GM19455 (cell line): Measurements from ENCODE around the gene MT1A.
A peak's percentile ranks its signal among the peaks of the same experiment; 100 is the strongest.

Experiments
- ATAC-seq: cut with Tn5 transposase; IDR thresholded peaks from one replicate; pipeline ENCODE4 v1.9.1; 2021; ENCODE audit not compliant: unreplicated experiment

Gene MT1A

DNA sequence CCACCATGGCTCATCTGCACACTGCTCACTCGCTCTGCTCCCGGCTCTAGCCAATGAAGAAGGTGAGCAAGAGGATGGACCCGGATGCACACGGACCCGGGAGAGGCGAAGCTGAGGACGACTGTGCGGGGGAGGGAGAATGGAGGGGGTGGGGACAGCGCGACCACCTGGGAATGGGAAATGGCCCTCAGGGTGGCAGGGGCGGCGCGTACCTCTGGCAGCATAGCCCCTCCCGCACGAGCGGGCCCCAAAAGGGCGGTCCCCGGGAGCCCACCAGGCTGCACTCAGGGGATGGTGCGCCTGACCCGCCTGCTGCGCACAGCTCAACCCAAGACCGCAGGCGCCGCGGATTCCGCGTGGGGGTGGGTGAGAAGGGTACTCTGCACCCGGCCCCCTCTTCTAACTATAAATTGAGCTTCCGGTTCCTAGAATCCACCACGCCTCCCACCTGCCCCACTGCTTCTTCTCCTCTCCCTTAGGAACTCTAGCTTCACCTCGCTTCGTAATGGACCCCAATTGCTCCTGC, 37.3 kb downstream of the MT1A start:
- ATAC-seq: no peak

DNA sequence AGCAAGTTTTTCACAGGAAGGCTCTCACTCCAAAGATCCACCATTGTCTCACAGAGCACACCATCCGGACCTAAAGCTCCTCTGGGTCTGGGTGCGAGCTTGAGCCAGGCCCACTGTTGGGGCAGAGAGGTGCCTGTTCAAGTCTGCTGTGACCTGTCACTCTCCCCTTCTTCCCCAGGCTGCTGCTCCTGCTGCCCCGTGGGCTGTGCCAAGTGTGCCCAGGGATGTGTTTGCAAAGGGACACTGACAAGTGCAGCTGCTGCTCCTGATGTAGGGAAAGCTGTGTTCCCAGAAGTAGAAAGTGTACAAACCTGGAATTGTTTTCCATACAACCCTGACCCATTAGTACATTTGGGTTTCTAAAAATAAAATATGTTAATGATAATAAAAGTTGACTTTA, 39.0 kb downstream of the MT1A start:
- no peak for ATAC-seq

DNA sequence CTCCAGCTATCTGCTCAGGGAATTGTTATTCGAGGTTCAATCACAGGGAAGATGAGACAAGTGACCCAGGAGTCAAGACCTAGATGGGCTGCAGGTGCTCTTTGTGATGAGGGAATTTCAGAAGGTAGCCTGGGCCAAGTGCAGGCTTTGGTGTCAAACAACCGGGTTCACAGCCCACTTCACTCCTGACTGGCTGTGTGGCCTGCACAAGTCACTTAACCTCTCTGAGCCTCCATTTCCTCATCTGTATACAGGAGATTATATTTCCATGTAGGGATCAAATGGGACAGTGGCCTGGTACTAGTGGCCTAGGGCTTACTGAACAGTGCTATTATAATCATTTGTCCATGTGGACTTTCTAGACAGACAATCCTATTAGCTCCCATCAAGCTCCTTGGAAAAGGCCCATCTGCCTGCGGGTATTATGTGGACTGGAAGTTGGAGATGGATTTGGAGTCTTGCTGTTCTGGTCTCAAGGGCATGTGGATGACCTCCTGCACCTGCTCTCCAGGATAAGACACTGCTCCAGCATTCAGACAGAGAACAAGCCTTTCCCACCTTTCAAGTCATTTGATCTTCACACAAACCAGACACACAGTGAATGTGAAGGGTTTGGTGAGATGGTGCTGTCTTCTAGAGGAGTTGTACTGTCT, 40.7 kb downstream of the MT1A start:
- ATAC-seq: no peak

DNA sequence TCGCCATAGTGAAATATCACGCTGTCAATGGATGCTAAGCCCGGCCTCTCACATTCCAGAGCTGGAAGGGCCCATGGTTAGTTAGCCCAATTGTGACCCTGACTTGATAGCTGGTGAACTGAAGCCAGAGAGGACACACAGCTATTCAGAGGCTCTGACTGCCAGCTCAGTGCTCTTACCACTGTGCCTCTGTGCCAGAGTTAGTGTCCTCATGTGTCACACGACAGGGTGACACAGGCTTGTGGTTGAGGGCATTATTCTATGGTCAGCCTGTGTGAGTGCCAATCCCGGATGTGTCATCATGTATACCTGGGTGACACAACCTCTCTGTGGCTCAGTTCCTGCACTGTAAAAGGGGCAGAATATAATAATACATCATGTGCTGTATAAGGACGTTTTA, 41.4 kb downstream of the MT1A start:
- ATAC-seq: no peak

DNA sequence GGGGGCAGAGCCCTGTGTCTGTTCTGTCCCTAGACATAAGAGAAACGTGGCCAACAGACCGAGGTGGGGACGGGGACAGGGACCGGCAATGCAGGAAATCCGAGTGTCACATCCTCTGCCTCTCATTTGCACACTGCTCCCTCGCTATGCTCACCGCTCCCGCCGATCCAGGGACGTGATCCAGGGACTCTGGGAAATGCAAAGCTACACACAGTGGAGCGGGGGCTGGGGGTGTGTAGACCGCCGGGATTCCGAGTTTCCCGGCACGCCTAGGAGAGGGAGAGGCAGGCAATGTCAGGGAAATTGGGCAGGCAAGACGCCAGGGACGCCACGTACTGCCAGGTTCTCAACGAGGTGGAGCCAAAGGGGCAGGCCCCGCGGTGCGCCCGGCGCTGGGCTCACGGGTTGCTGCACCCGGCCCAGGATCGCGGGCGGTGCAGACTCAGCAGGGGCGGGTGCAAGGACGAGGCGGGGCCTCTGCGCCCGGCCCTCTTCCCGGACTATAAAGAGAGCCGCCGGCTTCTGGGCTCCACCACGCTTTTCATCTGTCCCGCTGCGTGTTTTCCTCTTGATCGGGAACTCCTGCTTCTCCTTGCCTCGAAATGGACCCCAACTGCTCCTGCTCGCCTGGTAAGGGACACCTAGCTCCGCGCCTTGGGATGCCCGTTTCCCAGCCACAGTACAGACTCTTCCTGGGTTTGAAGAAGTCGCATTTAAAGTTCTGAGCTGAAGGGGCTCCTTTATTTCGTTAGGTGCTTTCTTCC, 43.7 kb downstream of the MT1A start, which contains the start of gene MT1X:
TSS of gene MT1X (plus strand) at position 532 of the 764 bp plus-strand sequence. CDS start at position 603, 71 bp downstream.
- ATAC-seq: peak; percentile 98

DNA sequence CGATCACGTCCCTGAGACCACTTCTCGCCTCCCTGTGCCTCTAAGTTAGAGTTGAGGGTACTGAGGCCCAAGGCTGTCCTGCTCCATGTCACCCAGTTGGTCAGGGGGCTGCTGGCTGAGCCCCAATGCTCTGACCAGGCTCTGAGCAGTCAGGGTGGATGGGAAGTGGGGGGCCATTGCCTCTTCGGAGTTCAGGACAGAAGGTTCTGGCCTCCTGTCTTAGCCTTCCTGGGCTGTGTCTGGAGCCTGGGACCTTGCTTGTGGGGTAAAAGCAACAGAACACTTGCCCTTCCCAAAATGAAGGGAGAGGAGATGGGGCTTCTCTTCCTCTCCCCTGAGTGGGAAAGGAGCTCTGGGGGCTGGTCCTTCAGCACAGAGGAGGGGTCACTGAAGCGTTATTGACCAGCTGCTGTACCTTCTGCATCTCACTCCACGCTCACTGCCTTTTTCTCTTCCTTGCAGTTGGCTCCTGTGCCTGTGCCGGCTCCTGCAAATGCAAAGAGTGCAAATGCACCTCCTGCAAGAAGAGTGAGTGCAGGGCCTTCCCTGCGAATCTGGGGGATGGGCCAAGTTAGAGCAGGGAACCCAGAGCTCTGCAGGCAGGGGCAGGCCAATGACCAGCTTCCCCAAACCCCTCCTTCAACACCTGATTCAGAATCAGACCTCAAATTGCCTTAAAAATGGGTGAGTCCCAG, 44.4 kb downstream of the MT1A start:
- no peak for ATAC-seq

DNA sequence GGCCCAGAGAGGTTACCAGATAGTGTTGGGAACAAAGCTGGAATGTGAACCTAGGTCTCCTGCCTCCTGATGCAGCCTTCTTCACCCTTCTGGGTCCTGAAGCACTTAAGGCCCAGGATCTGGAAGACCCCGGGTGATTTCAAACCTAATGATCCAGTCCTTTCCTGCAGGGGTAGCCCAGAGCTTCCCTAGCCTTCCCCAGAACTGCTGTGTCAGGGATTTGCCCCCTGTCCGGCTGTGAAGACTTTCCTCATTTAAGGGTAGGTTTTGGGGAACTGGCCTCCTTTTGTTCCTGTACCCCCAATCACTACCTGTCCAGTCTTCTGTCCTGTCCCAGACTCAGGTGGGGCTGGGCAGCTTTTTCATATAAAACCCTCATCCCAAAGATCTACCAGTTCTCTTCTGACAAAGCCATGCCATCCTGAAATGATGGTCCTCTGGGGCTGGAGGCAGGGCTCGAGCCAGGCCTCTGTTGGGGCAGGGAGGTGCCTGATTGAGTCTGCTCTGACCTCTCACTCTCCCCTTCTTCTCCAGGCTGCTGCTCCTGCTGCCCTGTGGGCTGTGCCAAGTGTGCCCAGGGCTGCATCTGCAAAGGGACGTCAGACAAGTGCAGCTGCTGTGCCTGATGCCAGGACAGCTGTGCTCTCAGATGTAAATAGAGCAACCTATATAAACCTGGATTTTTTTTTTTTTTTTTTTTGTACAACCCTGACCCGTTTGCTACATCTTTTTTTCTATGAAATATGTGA, 45.1 kb downstream of the MT1A start:
- no peak for ATAC-seq

DNA sequence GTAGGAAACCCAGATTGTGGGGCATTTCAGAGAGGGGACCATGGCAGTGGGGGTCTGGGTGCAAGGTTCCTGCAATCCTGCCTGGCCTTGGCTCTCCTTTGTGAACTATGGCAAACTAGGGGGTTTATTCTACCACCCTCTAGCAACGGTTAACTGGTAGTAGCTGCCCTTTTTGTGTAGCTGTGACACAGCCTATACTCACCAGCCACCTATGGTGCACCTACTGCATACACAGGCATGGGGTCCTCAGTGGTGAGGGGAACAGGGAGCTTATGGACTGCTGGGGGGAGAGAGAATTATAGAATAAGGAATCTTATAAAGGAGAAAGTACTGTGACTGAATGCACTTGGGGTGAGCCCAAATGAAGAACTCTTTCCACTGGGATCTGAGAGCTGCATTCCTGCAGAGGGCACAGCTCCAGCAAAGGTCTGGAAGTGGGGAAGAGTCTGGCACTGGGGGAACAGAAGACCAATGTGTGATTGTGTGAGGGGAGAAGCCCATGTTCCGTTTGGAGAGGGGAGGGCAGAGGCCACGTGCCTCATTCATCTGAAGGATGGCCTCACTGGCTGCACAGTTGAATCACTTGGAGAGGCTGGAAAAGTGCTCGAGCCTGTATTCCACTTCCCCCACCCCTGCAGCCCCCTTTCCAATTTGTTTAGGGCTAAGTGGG, 45.9 kb downstream of the MT1A start:
- ATAC-seq: no peak

DNA sequence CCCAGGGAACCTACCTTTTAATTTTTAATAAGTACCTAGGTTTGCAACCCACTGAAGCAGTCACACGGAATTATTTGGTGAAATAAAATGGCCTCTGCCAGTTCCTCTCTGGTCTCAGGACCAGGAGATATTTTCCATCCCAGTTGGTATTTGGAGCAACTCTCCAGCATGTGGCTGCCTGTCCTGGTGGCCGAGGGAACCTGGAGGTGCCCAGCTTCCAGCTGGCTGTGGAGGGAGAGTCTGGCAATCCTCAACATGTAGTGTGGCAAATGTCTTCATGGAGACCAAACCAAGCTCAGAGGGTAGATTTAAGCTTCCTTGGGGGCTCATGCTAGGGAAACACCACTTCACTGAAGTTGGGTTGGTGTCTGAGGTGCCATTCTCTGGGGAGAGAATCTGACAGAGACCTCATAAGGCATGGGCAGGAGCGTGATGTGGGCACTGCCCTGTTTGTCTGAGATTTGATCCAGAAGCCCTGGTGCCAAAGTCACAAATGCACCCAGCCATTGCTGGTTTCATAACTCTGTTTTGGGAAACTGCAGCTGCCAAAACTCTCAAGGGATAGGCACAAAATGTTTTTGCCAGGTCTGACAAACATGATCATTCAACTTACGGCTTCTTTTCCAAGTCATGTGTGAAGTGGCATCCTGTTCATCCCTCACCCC, 46.6 kb downstream of the MT1A start:
- ATAC-seq: no peak

DNA sequence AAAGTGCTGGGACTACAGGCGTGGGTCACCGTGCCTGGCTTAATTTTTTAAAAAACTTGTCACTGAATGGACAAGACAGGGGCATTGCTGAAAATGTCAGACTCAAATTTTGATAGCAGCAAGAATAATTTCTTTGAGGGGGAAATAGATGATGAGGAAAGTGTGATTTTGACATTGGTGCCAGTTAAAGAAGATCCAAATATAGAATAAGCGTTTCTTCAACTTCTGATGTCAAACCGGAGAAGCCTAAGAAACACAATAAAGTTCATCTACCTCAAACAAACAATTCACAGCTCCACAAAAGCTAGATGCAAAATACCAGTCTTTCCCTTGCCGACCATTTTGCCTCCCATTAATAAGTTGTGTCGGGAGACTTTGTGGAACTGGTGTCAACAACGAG, 48.3 kb downstream of the MT1A start:
- ATAC-seq: no peak

DNA sequence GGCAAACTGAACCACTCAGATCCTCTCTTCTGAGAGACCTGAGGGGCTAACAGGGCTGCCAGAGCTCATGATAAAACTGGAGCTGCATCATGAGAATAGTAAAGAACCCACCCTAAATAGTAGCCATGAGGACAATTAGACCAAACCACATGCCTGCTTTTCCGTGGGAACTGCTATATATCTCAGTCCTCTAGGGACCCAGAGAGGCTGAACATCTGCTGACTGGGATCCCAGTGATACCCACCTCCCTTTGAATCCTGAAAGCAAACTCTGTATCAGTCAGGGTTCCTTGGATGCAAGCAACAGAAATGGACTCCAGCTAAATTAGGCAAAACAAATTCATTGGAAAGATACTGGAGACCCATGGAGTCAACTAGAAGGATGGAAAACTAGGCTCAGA, 50.3 kb downstream of the MT1A start:
- ATAC-seq: no peak

DNA sequence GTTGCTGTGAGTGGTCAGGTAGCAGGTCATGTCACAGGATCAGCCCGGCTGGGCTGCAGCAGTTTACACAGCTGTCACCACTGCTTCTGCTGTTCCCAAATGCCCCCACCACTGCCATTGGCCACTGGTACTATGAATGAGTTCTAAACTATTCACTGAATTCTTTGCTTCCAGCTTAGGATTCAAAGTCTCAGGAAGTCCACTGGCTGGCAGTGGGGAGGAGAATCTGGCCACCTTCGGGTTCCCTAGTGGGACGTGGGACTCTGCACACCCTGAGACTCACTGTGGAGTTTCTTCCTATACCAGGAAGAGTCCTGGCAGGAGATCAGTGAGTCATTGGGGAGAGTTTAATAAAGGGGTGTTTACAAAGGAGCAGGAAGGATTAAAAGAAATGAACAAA, 50.7 kb downstream of the MT1A start:
- ATAC-seq: no peak
